K562 (cell line): ENCODE measurements around the gene UBR1. TPM values are rescaled to one million over a fixed set of nuclear protein-coding genes. Genes with fewer than 3 reads are reported as not detected.

Experiments used
- ATAC-seq: fragments of 200-7000 bp; cut with Tn5 transposase; 3 replicates; pipeline ENCODE4 v1.9.1; 2020; ENCODE audit warnings: moderate library complexity
- BruUV-seq: library from RNA; stranded (reverse); fragments of 400-500 nt; replicated peaks from 2 replicates; lab custom pipeline; 2021; lab: Mats Ljungman, UMichigan
- CTCF ChIA-PET: fragments of 300-600 bp; formaldehyde crosslinking; extraction: SDS; loops from one replicate; lab custom pipeline; 2021; ENCODE audit warnings: low intra/inter-chr PET ratio; lab: Yijun Ruan, JAX
- POLR2A ChIA-PET: fragments of 300-600, 350-650 bp; sonication (Branson Sonifier 250); formaldehyde crosslinking; extraction: SDS; loops from one replicate; lab custom pipeline; 2021; ENCODE audit warnings: antibody characterized with exemption, inconsistent platforms; lab: Yijun Ruan, JAX
- DNase-seq, 4 experiments: peaks; one replicate each; pipeline versions ENCODE4 v3.0.0 to v3.0.0-alpha.2; 2011 to 2018; ENCODE audit warnings: low spot score in 3 of 4, mixed read lengths in 3 of 4; ENCODE audit errors: extremely low read depth in 1 of 4
- FAIRE-seq: peaks from 2 replicates; lab custom pipeline; 2011; peaks lifted over from hg19 to GRCh38; lab: Jason Lieb, UNC
- H2AFZ ChIP-seq: 2 replicates; pipeline ENCODE4 v1.6.0; 2011; ENCODE audit warnings: low read depth, low read length, control low read depth, inconsistent platforms
- H3K27ac ChIP-seq: fragments of 200-600 bp; 3 replicates; pipeline ENCODE4 v1.8.0; 2011; ENCODE audit warnings: low read depth, mild to moderate bottlenecking, control low read depth, inconsistent platforms, low read length, moderate library complexity, mixed read lengths; ENCODE audit errors: extremely low read depth
- H3K27me3 ChIP-seq, 2 experiments: fragments of 300-600 bp in 1 of 2; 2 replicates in 1 of 2; 3 replicates in 1 of 2; pipeline versions ENCODE4 v1.6.0 to v1.8.0; 2011; ENCODE audit warnings: inconsistent platforms in 2 of 2, low read length in 2 of 2, mild to moderate bottlenecking in 1 of 2, mixed read lengths in 1 of 2, moderate library complexity in 1 of 2; ENCODE audit not compliant: control insufficient read depth in 2 of 2, insufficient read depth in 2 of 2
- H3K36me3 ChIP-seq: fragments of 300-600 bp; 3 replicates; pipeline ENCODE4 v1.8.0; 2011; ENCODE audit warnings: mild to moderate bottlenecking, low read length, inconsistent platforms; ENCODE audit not compliant: control insufficient read depth, insufficient read depth
- H3K4me1 ChIP-seq, 2 experiments: fragments of 200-600 bp in 1 of 2; replicated peaks in 1 of 2; 2 replicates in 1 of 2; 3 replicates in 1 of 2; pipeline versions ENCODE4 v1.5.1 to v1.8.0; 2011; ENCODE audit warnings: inconsistent platforms in 2 of 2, low read length in 2 of 2, mild to moderate bottlenecking in 1 of 2, mixed read lengths in 1 of 2, moderate library complexity in 1 of 2; ENCODE audit not compliant: control insufficient read depth in 2 of 2, insufficient read depth in 2 of 2
- H3K4me2 ChIP-seq: 2 replicates; pipeline ENCODE4 v1.6.1; 2011; ENCODE audit warnings: low read length, control low read depth, inconsistent platforms, mixed read lengths; ENCODE audit not compliant: insufficient read depth
- H3K4me3 ChIP-seq: fragments of 200-600 bp; sonication (generic), shearing (Covaris generic); 2 replicates; pipeline ENCODE4 v1.5.1; 2016; ENCODE audit warnings: control low read depth, inconsistent platforms
- H3K79me2 ChIP-seq: fragments of 200-600 bp; 3 replicates; pipeline ENCODE4 v1.8.0; 2011; ENCODE audit warnings: low read length, inconsistent platforms; ENCODE audit not compliant: control insufficient read depth, insufficient read depth
- H3K9ac ChIP-seq, 2 experiments: 2 replicates each; pipeline versions ENCODE4 v1.6.0 to v1.6.1; 2011; ENCODE audit warnings: low read depth in 2 of 2, low read length in 2 of 2, control low read depth in 1 of 2, inconsistent platforms in 1 of 2, mild to moderate bottlenecking in 1 of 2, mixed read lengths in 1 of 2; ENCODE audit not compliant: insufficient read depth in 1 of 2
- H3K9me1 ChIP-seq: one replicate; pipeline ENCODE4 v1.6.0; 2011; ENCODE audit warnings: inconsistent platforms, mild to moderate bottlenecking, low read length, moderate library complexity; ENCODE audit not compliant: control insufficient read depth, insufficient read depth
- H3K9me3 ChIP-seq: replicated peaks from 2 replicates; pipeline ENCODE4 v1.5.1; 2011; ENCODE audit warnings: low read depth, low read length, inconsistent platforms; ENCODE audit not compliant: control insufficient read depth, insufficient read depth
- H4K20me1 ChIP-seq: replicated peaks from 2 replicates; pipeline ENCODE4 v1.6.1; 2011; ENCODE audit warnings: low read length, inconsistent platforms, mixed read lengths; ENCODE audit not compliant: control insufficient read depth, insufficient read depth
- ARID3A ChIP-seq: IDR thresholded peaks from 2 replicates; pipeline ENCODE4 v1.6.1; 2012; ENCODE audit warnings: low read depth, low read length, improper control_type of control experiment, borderline replicate concordance
- ATF6 ChIP-seq: sonication (generic); formaldehyde crosslinking; IDR thresholded peaks from 2 replicates; pipeline ENCODE4 v1.4.0; 2020; ENCODE audit warnings: mild to moderate bottlenecking, missing genetic modification reagents
- CXXC5 ChIP-seq: fragments of 250-450 bp; sonication (Bioruptor Pico); IDR thresholded peaks from 2 replicates; pipeline ENCODE4 v1.8.0; 2022; ENCODE audit warnings: inconsistent platforms, mild to moderate bottlenecking, moderate library complexity
- DPF2 ChIP-seq: fragments of 450-650 bp; IDR thresholded peaks from 2 replicates; pipeline ENCODE4 v1.6.1; 2016
- FIP1L1 ChIP-seq: fragments of 200-400 bp; formaldehyde crosslinking; IDR thresholded peaks from 2 replicates; pipeline ENCODE4 v1.6.1; 2018; ENCODE audit warnings: mild to moderate bottlenecking, low read depth, low read length; ENCODE audit not compliant: poor library complexity, severe bottlenecking
- HCFC1 ChIP-seq: IDR thresholded peaks from 2 replicates; pipeline ENCODE4 v1.6.1; 2012; ENCODE audit warnings: low read depth, low read length, improper control_type of control experiment
- HMBOX1 ChIP-seq: sonication (generic); IDR thresholded peaks from 2 replicates; pipeline ENCODE4 v1.6.1; 2016
- NFIX ChIP-seq: fragments of 250-450 bp; sonication (Bioruptor Pico); IDR thresholded peaks from 2 replicates; pipeline ENCODE4 v1.4.0; 2020; ENCODE audit warnings: low read depth, mild to moderate bottlenecking, moderate library complexity
- PYGO2 ChIP-seq: fragments of 450-650 bp; IDR thresholded peaks from 2 replicates; pipeline ENCODE4 v1.6.1; 2016; ENCODE audit warnings: mild to moderate bottlenecking, missing genetic modification characterization, moderate library complexity, missing compliant biosample characterization
- SMARCE1 ChIP-seq: fragments of 450-650 bp; IDR thresholded peaks from 2 replicates; pipeline ENCODE4 v1.7.1; 2016; ENCODE audit warnings: mild to moderate bottlenecking
- TEAD4 ChIP-seq, 2 experiments: sonication (generic) in 1 of 2; formaldehyde crosslinking in 1 of 2; IDR thresholded peaks; 2 replicates each; pipeline versions ENCODE4 v1.6.1 to v1.8.0; 2012 to 2022; ENCODE audit warnings: borderline replicate concordance in 1 of 2, inconsistent platforms in 1 of 2, low read length in 1 of 2, mild to moderate bottlenecking in 1 of 2, missing genetic modification reagents in 1 of 2
- ZNF175 ChIP-seq: fragments of 200-800 bp; sonication (Bioruptor generic); IDR thresholded peaks from 2 replicates; pipeline ENCODE4 v1.6.1; 2016; ENCODE audit warnings: low read depth, mild to moderate bottlenecking, missing genetic modification characterization, missing compliant biosample characterization
- ZNF316 ChIP-seq: fragments of 450-650 bp; IDR thresholded peaks from 2 replicates; pipeline ENCODE4 v1.6.1; 2016
- ZNF384 ChIP-seq: IDR thresholded peaks from 2 replicates; pipeline ENCODE4 v1.6.1; 2012; ENCODE audit warnings: low read depth, low read length, improper control_type of control experiment
- WGBS: fragments of 100-300 bp; shearing (Covaris generic); methylation state at CpG from one replicate; pipeline ENCODE4 v1.1.6; 2016; ENCODE audit warnings: low coverage, mixed read lengths; ENCODE audit not compliant: insufficient coverage; ENCODE audit errors: missing lambda C conversion rate; 5-methylcytosine and 5-hydroxymethylcytosine counted together
- in situ Hi-C: fragments of 300-500 bp; cut with MboI; formaldehyde crosslinking; loops from 4 replicates; pipeline ENCODE4 v1.15.0; 2018; ENCODE audit warnings: inconsistent platforms, mixed read lengths
- intact Hi-C: fragments of 100-400 bp; cut with micrococcal nuclease; formaldehyde crosslinking; loops from 2 replicates; pipeline ENCODE4 v1.14.2; 2022
- polyA plus RNA-seq, 8 experiments: library from polyadenylated mRNA; depleted of rRNA in 4 of 8; stranded (reverse) in 5 of 8; unstranded in 3 of 8; fragments of >200 nt; fragmentation: Nextera tagmentation in 2 of 8; fragmentation: Illumina TruSeq in 1 of 8; extraction: Ambion mirVana in 2 of 8; extraction: Trizol in 1 of 8; gene quantifications; 2 replicates each; pipeline versions ENCODE4 v1.2.1 to v1.2.3, GENCODE V29; 2011 to 2014; ENCODE audit warnings: inconsistent platforms in 1 of 8, missing spikeins in 1 of 8
- total RNA-seq, 7 experiments: library from RNA; depleted of rRNA in 6 of 7; stranded (reverse); fragments of >200 nt in 6 of 7; fragmentation: Illumina TruSeq in 2 of 7; extraction: Trizol in 2 of 7; gene quantifications; 2 replicates each; pipeline versions ENCODE4 v1.2.1 to v1.2.3, GENCODE V29; 2011 to 2021; ENCODE audit warnings: low replicate concordance in 1 of 7
- TF ChIP-seq, protein P1 (sequence below), 2 experiments: fragments of 200-800 bp in 1 of 2; sonication (Bioruptor generic) in 1 of 2; sonication (generic) in 1 of 2; formaldehyde crosslinking in 1 of 2; IDR thresholded peaks in 1 of 2; conservative IDR thresholded peaks in 1 of 2; 2 replicates each; pipeline versions ENCODE4 v1.5.0 to v1.6.1; 2016 to 2020; ENCODE audit warnings: missing compliant biosample characterization in 1 of 2, missing genetic modification characterization in 1 of 2, missing genetic modification reagents in 1 of 2

UBR1 gene
- total and polyA plus RNA-seq, 9 of the 15 experiments (the other 6 are each of a cell fraction or from before 2014, with no cell fraction given) = 5.8 to 30.7 (median 15.3) TPM

DNA sequence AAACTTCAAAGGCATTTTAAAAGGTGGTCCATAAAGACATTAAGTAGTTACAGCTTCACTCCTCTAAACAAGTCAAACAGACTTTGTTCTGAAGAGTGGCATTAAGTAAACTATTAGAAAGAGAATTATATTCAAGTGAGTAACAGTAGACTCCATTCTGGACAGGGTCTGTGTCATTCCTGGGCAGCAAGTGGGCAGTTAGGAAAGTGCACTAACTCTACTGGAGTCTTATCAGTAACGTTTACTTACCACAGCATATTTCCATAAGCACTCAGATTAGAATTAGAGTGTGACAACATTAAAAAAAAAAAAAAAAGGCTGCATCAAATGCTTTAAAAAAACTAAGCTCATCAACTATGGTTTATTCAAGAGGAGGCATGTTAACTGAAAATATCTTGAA lies 10.6 kb downstream of the UBR1 start:
- ATAC-seq = peak; percentile 79
- TF ChIP-seq ATF6 (CRISPR knock-in tag) = no peak
- peak; percentile 52 for TF ChIP-seq ZNF316
- TF ChIP-seq, protein P1, sequence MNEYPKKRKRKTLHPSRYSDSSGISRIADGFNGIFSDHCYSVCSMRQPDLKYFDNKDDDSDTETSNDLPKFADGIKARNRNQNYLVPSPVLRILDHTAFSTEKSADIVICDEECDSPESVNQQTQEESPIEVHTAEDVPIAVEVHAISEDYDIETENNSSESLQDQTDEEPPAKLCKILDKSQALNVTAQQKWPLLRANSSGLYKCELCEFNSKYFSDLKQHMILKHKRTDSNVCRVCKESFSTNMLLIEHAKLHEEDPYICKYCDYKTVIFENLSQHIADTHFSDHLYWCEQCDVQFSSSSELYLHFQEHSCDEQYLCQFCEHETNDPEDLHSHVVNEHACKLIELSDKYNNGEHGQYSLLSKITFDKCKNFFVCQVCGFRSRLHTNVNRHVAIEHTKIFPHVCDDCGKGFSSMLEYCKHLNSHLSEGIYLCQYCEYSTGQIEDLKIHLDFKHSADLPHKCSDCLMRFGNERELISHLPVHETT (CRISPR knock-in tag; conservative IDR thresholded peaks at IDR 0.05 in 1 of 2, IDR thresholded peaks at IDR 0.05 in 1 of 2) = 0 out of 4 replicates have a peak, but pooled peaks of 1 of the 2 experiments have one; percentile 17
- peak; percentile 26; the same call in 1 of the 2 replicates for TF ChIP-seq DPF2
- 0 out of 2 replicates have a peak, but pooled peaks have one; percentile 58 for TF ChIP-seq ARID3A
- peak; percentile 20; the same call in 1 of the 2 replicates for TF ChIP-seq HMBOX1
- 0 out of 2 replicates have a peak, but pooled peaks have one; percentile 19 for TF ChIP-seq TEAD4 (IDR thresholded peaks at IDR 0.05; ENCODE audit: low read length)
- TF ChIP-seq TEAD4 (CRISPR knock-in tag; IDR thresholded peaks at IDR 0.05; ENCODE audit: borderline replicate concordance) = no peak
- peak; percentile 44; the same call in 1 of the 2 replicates for TF ChIP-seq ZNF384
- no peak for TF ChIP-seq NFIX (CRISPR knock-in tag)
- TF ChIP-seq PYGO2 (tag) = no peak
- no peak for TF ChIP-seq HCFC1
- TF ChIP-seq CXXC5 = 0 out of 2 replicates have a peak, but pooled peaks have one; percentile 16
- peak; percentile 64; the same call in 1 of the 2 replicates for TF ChIP-seq ZNF175 (CRISPR knock-in tag)
- TF ChIP-seq SMARCE1 = peak; percentile 41; the same call in 1 of the 2 replicates
- TF ChIP-seq FIP1L1 = no peak

More for the DNA sequence above, 10.6 kb downstream of the UBR1 start:
- DNase-seq (peak in 2 of 4 experiments; percentile 32 to 48), FAIRE-seq (peak; percentile 52)
- Histone ChIP-seq H3K9me3 (no peaks in the 10 kb centered on the region), H3K27me3 (no peaks in the 10 kb centered on the region), H3K79me2 (peaks cover 86% of the 10 kb centered on the region), H3K9ac (peak overlapping the region in 1 of 2 experiments; percentile 42; a peak in 2 of 4 replicates), H3K4me2 (peak overlapping the region; percentile 55), H3K4me3 (no peak overlapping the region), H3K27ac (peak overlapping the region; percentile 50), H3K9me1 (no peaks in the 10 kb centered on the region), H2AFZ (0 out of 2 replicates have a peak overlapping the region, but pooled peaks have one; percentile 46), H4K20me1 (no peaks in the 10 kb centered on the region), H3K36me3 (peaks cover 45% of the 10 kb centered on the region; the same call in 2 of the 3 replicates), H3K4me1 (peaks cover 11 to 26% of the 10 kb centered on the region in 2 experiments)
- in situ Hi-C loops (no loop called here), intact Hi-C loops (no loop called here)
- ChIA-PET POLR2A (interaction anchor here (0.9 kb wide), 1 partner anchor 11 kb away, joined by 3 read pairs; no protein-coding TSS in a partner anchor), CTCF (no interaction called here)
- BruUV-seq = no TSS peak
- 0% methylated on average over 1 of the region's 1 CpG for WGBS
